Testis (tissue), 2 donors: ENCODE results near the gene HSPG2.

Experiments
- CTCF ChIP-seq, 3 experiments: fragments of 450-650 bp in 2 of 3; fragments of 200-600 bp in 1 of 3; sonication (generic) in 1 of 3; IDR thresholded peaks; one replicate each; pipeline ENCODE4 v1.5.1; 2016 to 2019; ENCODE audit warnings: antibody characterized with exemption in 3 of 3, mild to moderate bottlenecking in 2 of 3, moderate library complexity in 1 of 3
- POLR2A ChIP-seq: fragments of 450-650 bp; IDR thresholded peaks from one replicate; pipeline ENCODE4 v1.6.1; 2017; ENCODE audit warnings: antibody characterized with exemption, mild to moderate bottlenecking, moderate library complexity

GRCh38 chr1:21902026-21903012 is 34.8 kb downstream of the HSPG2 start:
- TF ChIP-seq CTCF (IDR thresholded peaks at IDR 0.05), result no peak
- TF ChIP-seq POLR2A, result no peak
